Adrenal gland (tissue), 12 donors: ENCODE results near the gene NRXN3. TPM values are rescaled to one million over a fixed set of nuclear protein-coding genes. Genes with fewer than 3 reads are reported as not detected.

Experiments
- DNase-seq, 7 donors: peaks; one replicate each; pipeline ENCODE4 v3.0.0-alpha.2; 2019 to 2020
- H3K27ac ChIP-seq, 5 donors: fragments of 200-600 bp; sonication (generic) in 4 of 5; 1 replicate in 3 of 5; 2 replicates in 2 of 5; pipeline versions ENCODE4 v1.5.1 to v1.8.0; 2016 to 2020; ENCODE audit warnings: mild to moderate bottlenecking in 1 of 5
- H3K27me3 ChIP-seq: fragments of 200-600 bp; 2 replicates; pipeline ENCODE4 v1.8.0; 2021
- H3K36me3 ChIP-seq, 2 donors: fragments of 200-600 bp; replicated peaks in 1 of 2; 1 replicate in 1 of 2; 2 replicates in 1 of 2; pipeline versions ENCODE4 v1.5.1 to v1.8.0; 2018 to 2022
- H3K4me1 ChIP-seq, 2 donors: fragments of 200-600 bp; replicated peaks in 1 of 2; 1 replicate in 1 of 2; 2 replicates in 1 of 2; pipeline versions ENCODE4 v1.5.1 to v1.8.0; 2018 to 2021
- H3K4me3 ChIP-seq, 4 donors: fragments of 200-600 bp; sonication (generic) in 3 of 4; one replicate each; pipeline ENCODE4 v1.5.1; 2016 to 2018
- H3K9me3 ChIP-seq, 3 donors: fragments of 200-600 bp; sonication (generic) in 1 of 3; replicated peaks in 1 of 3; 1 replicate in 2 of 3; 2 replicates in 1 of 3; pipeline versions ENCODE4 v1.5.1 to v1.8.0; 2016 to 2021
- CTCF ChIP-seq, 6 experiments: fragments of 450-650 bp in 4 of 6; fragments of 200-600 bp in 2 of 6; sonication (generic) in 1 of 6; IDR thresholded peaks; 1 replicate in 5 of 6; 2 replicates in 1 of 6; pipeline versions ENCODE4 v1.5.1 to v1.8.0; 2016 to 2021; ENCODE audit warnings: antibody characterized with exemption in 6 of 6, mild to moderate bottlenecking in 2 of 6, moderate library complexity in 1 of 6
- POLR2A ChIP-seq, 2 donors: fragments of 450-650 bp; IDR thresholded peaks; one replicate each; pipeline ENCODE4 v1.6.1; 2017; ENCODE audit warnings: antibody characterized with exemption in 2 of 2, mild to moderate bottlenecking in 2 of 2, moderate library complexity in 1 of 2
- WGBS, 4 donors: extraction: QIAGEN DNeasy Blood & Tissue Kit in 2 of 4; methylation state at CpG; one replicate each; pipeline versions ENCODE4 v1.1.5 to v1.1.7; 2013 to 2017; 5-methylcytosine and 5-hydroxymethylcytosine counted together
- intact Hi-C, 2 donors: fragments of 100-400 bp; cut with DNase I; formaldehyde crosslinking; loops; one replicate each; pipeline versions ENCODE4 v1.14.1 to v1.15.0; 2022 to 2023
- polyA plus RNA-seq, 3 donors: library from polyadenylated mRNA; stranded (reverse); fragments of 200-250 nt in 2 of 3; fragments of 350-450 nt in 1 of 3; fragmentation: Illumina TruSeq in 1 of 3; extraction: RNeasy Lipid Tissue Mini Kit (QIAGEN cat#74804) in 1 of 3; gene quantifications; one replicate each; pipeline ENCODE4 v1.2.3, GENCODE V29; 2013 to 2014
- total RNA-seq, 9 donors: library from RNA; depleted of rRNA in 4 of 9; stranded (reverse); fragments of >200 nt in 4 of 9; fragments of 120-200 nt in 1 of 9; fragmentation: NEBNext Ultra II Directional in 1 of 9; extraction: Animal tissue kit (Norgen Biotek cat#: 25700) in 1 of 9; gene quantifications; one replicate each; pipeline versions ENCODE4 v1.1.0 to v1.2.4, GENCODE V29; 2013 to 2023
- donor health status: healthy with polysubstance abuse.
- donor health status: Bipolar disorder and iron deficiency.
- donor health status: DM: yes; HTN: yes; CAD: no.
- donor health status: DM: no; HTN: no; CAD: no.
- donor health status: DM: no; HTN: no; CAD: no.
- donor health status: DM: yes; HTN: yes; CAD: no.

The NRXN3 gene
- total and polyA plus RNA-seq, 12 donors: 0.09 to 8.5 (median 1.6) TPM

GRCh38 chr14:79242666-79243065, 1072.5 kb downstream of the NRXN3 start:
- TF ChIP-seq POLR2A (IDR thresholded peaks at IDR 0.05) (no peak), CTCF (IDR thresholded peaks at IDR 0.05) (no peak)
- intact Hi-C loops: no loop called here
- H3K9me3 ChIP-seq: no peaks in the 10 kb centered on the region

GRCh38 chr14:79246173-79246572, 1076.0 kb downstream of the NRXN3 start:
- H3K9me3 ChIP-seq: no peaks in the 10 kb centered on the region
- no peaks in the 10 kb centered on the region for H3K4me1 ChIP-seq
- WGBS, 4 donors: 62 to 76% (median 67%) methylated on average over 3 of the region's 3 CpGs
- no peak for DNase-seq
- no peaks in the 10 kb centered on the region for H3K27me3 ChIP-seq
- TF ChIP-seq CTCF (IDR thresholded peaks at IDR 0.05) (no peak), POLR2A (IDR thresholded peaks at IDR 0.05) (no peak)
- intact Hi-C loops: no loop called here
- no peak overlapping the region for H3K4me3 ChIP-seq
- no peak overlapping the region for H3K27ac ChIP-seq
- no peaks in the 10 kb centered on the region for H3K36me3 ChIP-seq

More at GRCh38 chr14:79242666-79243065, 1072.5 kb downstream of the NRXN3 start:
- no peaks in the 10 kb centered on the region for H3K36me3 ChIP-seq
- H3K4me3 ChIP-seq: no peak overlapping the region
- H3K27ac ChIP-seq: no peak overlapping the region
- DNase-seq: no peak
- H3K4me1 ChIP-seq: no peaks in the 10 kb centered on the region
- no peaks in the 10 kb centered on the region for H3K27me3 ChIP-seq

- 66 to 87% (median 72%) methylated on average over 2 of the region's 2 CpGs for WGBS, 4 donors
- Histone ChIP-seq H3K36me3 (no peaks in the 10 kb centered on the region), H3K4me3 (no peak overlapping the region), H3K27ac (no peak overlapping the region), H3K9me3 (no peaks in the 10 kb centered on the region), H3K4me1 (no peaks in the 10 kb centered on the region), H3K27me3 (no peaks in the 10 kb centered on the region)
- intact Hi-C loops: no loop called here
- no peak for TF ChIP-seq POLR2A (IDR thresholded peaks at IDR 0.05)
- no peak for TF ChIP-seq CTCF (IDR thresholded peaks at IDR 0.05)
- no peak for DNase-seq
Measured at GRCh38 chr14:79248126-79248525, 1078.0 kb downstream of the NRXN3 start.

- 37 to 57% (median 52%) methylated on average over 3 of the region's 3 CpGs for WGBS, 4 donors
- Histone ChIP-seq H3K27me3 (no peaks in the 10 kb centered on the region), H3K27ac (no peak overlapping the region), H3K4me3 (no peak overlapping the region), H3K36me3 (no peaks in the 10 kb centered on the region), H3K4me1 (no peaks in the 10 kb centered on the region), H3K9me3 (no peaks in the 10 kb centered on the region)
- no peak for DNase-seq
- TF ChIP-seq POLR2A (IDR thresholded peaks at IDR 0.05): no peak
- no peak for TF ChIP-seq CTCF (IDR thresholded peaks at IDR 0.05)
- intact Hi-C loops: no loop called here
Measured at GRCh38 chr14:79248771-79249170, 1078.6 kb downstream of the NRXN3 start.
